ENCODE measurements around the gene DPYSL3.
A peak's percentile ranks its signal among the peaks of the same experiment; 100 is the strongest.
"Not testable (repeated sequence)": the region's sequence is repeated elsewhere in the genome, so short reads cannot be mapped to it uniquely, and the experiment has no call there.

DPYSL3 gene

GRCh38 chr5:147373328-147373727 lies 136.5 kb downstream of the DPYSL3 start:
- peaks cover 5% of the 10 kb centered on the region for H3K9me3 Mint-ChIP-seq
- H3K4me1 Mint-ChIP-seq: peaks cover 12% of the 10 kb centered on the region
- no peak overlapping the region for H3K27ac Mint-ChIP-seq
- no peak overlapping the region for H3K4me3 Mint-ChIP-seq
- no peaks in the 10 kb centered on the region for H3K27me3 Mint-ChIP-seq (ENCODE audit: low read depth)
- no peak for TF ChIP-seq CTCF (IDR thresholded peaks at IDR 0.05; ENCODE audit: unreplicated experiment in 3 of 3)
- peaks cover 10% of the 10 kb centered on the region for H3K36me3 Mint-ChIP-seq (ENCODE audit: low read depth)

GRCh38 chr5:147372191-147372590 lies 137.7 kb downstream of the DPYSL3 start:
- Mint-ChIP-seq H3K4me1 (peaks cover 12% of the 10 kb centered on the region), H3K27me3 (ENCODE audit: low read depth) (peaks cover 4% of the 10 kb centered on the region), H3K9me3 (no peaks in the 10 kb centered on the region), H3K36me3 (ENCODE audit: low read depth) (peaks cover 1% of the 10 kb centered on the region), H3K4me3 (no peak overlapping the region), H3K27ac (no peak overlapping the region)
- TF ChIP-seq CTCF (IDR thresholded peaks at IDR 0.05; ENCODE audit: unreplicated experiment in 3 of 3): no peak

GRCh38 chr5:147371290-147371689 lies 138.6 kb downstream of the DPYSL3 start:
- Mint-ChIP-seq H3K9me3 (no peaks in the 10 kb centered on the region), H3K36me3 (ENCODE audit: low read depth) (no peaks in the 10 kb centered on the region), H3K4me1 (peaks cover 12% of the 10 kb centered on the region), H3K27me3 (ENCODE audit: low read depth) (peaks cover 7% of the 10 kb centered on the region), H3K4me3 (no peak overlapping the region), H3K27ac (no peak overlapping the region)
- no peak for TF ChIP-seq CTCF (IDR thresholded peaks at IDR 0.05; ENCODE audit: unreplicated experiment in 3 of 3)

GRCh38 chr5:147369742-147370374 lies 140.0 kb downstream of the DPYSL3 start:
- Mint-ChIP-seq H3K4me1 (peaks cover 12% of the 10 kb centered on the region), H3K4me3 (no peak overlapping the region), H3K9me3 (no peaks in the 10 kb centered on the region), H3K27ac (peak overlapping the region; percentile 10 to 62 (median 46)), H3K27me3 (ENCODE audit: low read depth) (peaks cover 7% of the 10 kb centered on the region), H3K36me3 (ENCODE audit: low read depth) (no peaks in the 10 kb centered on the region)
- peak; percentile 63 to 79 (median 73) for TF ChIP-seq CTCF (IDR thresholded peaks at IDR 0.05; ENCODE audit: unreplicated experiment in 3 of 3)

- H3K4me3 Mint-ChIP-seq, H3K27ac Mint-ChIP-seq: not testable (repeated sequence)
- H3K4me1 Mint-ChIP-seq: peaks cover 12% of the 10 kb centered on the region
These were observed 142.5 kb downstream of the DPYSL3 start for GRCh38 chr5:147367381-147367780.

GRCh38 chr5:147361441-147362175 lies 148.3 kb downstream of the DPYSL3 start:
- peaks cover 6% of the 10 kb centered on the region for H3K4me1 Mint-ChIP-seq
- peak overlapping the region in 1 of 3 experiments; percentile 35 for H3K27ac Mint-ChIP-seq
- H3K27me3 Mint-ChIP-seq (ENCODE audit: low read depth): no peaks in the 10 kb centered on the region
- TF ChIP-seq CTCF (IDR thresholded peaks at IDR 0.05; ENCODE audit: unreplicated experiment in 3 of 3): no peak
- H3K4me3 Mint-ChIP-seq: no peak overlapping the region
- no peaks in the 10 kb centered on the region for H3K9me3 Mint-ChIP-seq
- peaks cover 4% of the 10 kb centered on the region for H3K36me3 Mint-ChIP-seq (ENCODE audit: low read depth)

More at GRCh38 chr5:147367381-147367780, 142.5 kb downstream of the DPYSL3 start:
- H3K36me3 Mint-ChIP-seq (ENCODE audit: low read depth); H3K9me3 Mint-ChIP-seq; H3K27me3 Mint-ChIP-seq (ENCODE audit: low read depth): not testable (repeated sequence)
